CD4-positive, alpha-beta T cell (primary cell): ENCODE results near the gene XRRA1. TPM values are rescaled to one million over a fixed set of nuclear protein-coding genes. Genes with fewer than 3 reads are reported as not detected.

Experiments
- ATAC-seq: fragments of 200-7000 bp; cut with Tn5 transposase; one replicate; pipeline ENCODE4 v1.10.0; 2022; ENCODE audit warnings: mild to moderate bottlenecking; ENCODE audit not compliant: poor library complexity
- CTCF ChIA-PET: fragments of 350-600 bp; sonication (Branson Sonifier 250); formaldehyde crosslinking; loops from one replicate; lab custom pipeline; 2021; ENCODE audit warnings: antibody characterized with exemption, inconsistent platforms; lab: Charles Lee
- POLR2A ChIA-PET: fragments of 350-600 bp; sonication (Branson Sonifier 250); formaldehyde crosslinking; loops from one replicate; lab custom pipeline; 2021; ENCODE audit warnings: antibody characterized with exemption, inconsistent platforms; lab: Charles Lee
- DNase-seq, 14 experiments: peaks; one replicate each; pipeline ENCODE4 v3.0.0-alpha.2; 2013 to 2020; ENCODE audit warnings: mixed read lengths in 2 of 14
- H3K27ac ChIP-seq, 2 donors: one replicate each; pipeline versions ENCODE4 v1.5.1 to v1.7.0; 2013; ENCODE audit warnings: low read length in 2 of 2, low read depth in 1 of 2, mild to moderate bottlenecking in 1 of 2
- H3K27me3 ChIP-seq, 2 experiments: 1 replicate in 1 of 2; 2 replicates in 1 of 2; pipeline versions ENCODE4 v1.6.1 to v1.7.0; 2013; ENCODE audit warnings: low read length in 2 of 2, control low read depth in 1 of 2, mild to moderate bottlenecking in 1 of 2, moderate library complexity in 1 of 2; ENCODE audit not compliant: insufficient read depth in 2 of 2, control insufficient read depth in 1 of 2
- H3K36me3 ChIP-seq: one replicate; pipeline ENCODE4 v1.6.1; 2013; ENCODE audit warnings: low read length, control low read depth; ENCODE audit not compliant: insufficient read depth
- H3K4me1 ChIP-seq: one replicate; pipeline ENCODE4 v1.6.1; 2013; ENCODE audit warnings: low read length, control low read depth; ENCODE audit not compliant: insufficient read depth
- H3K4me3 ChIP-seq: one replicate; pipeline ENCODE4 v1.5.1; 2013; ENCODE audit warnings: mild to moderate bottlenecking, low read length, moderate library complexity
- H3K9me3 ChIP-seq, 2 experiments: 1 replicate in 1 of 2; 2 replicates in 1 of 2; pipeline versions ENCODE4 v1.6.1 to v1.7.0; 2013; ENCODE audit warnings: low read length in 2 of 2, mild to moderate bottlenecking in 2 of 2, control low read depth in 1 of 2, moderate library complexity in 1 of 2; ENCODE audit not compliant: control insufficient read depth in 1 of 2, insufficient read depth in 1 of 2
- H3K27ac Mint-ChIP-seq: one replicate; pipeline ENCODE4 v1.8.0; 2020; ENCODE audit warnings: mixed read lengths
- H3K27me3 Mint-ChIP-seq: one replicate; pipeline ENCODE4 v1.8.0; 2021; ENCODE audit warnings: mixed read lengths
- H3K36me3 Mint-ChIP-seq: one replicate; pipeline ENCODE4 v1.8.0; 2021; ENCODE audit warnings: low read depth, mixed read lengths
- H3K4me1 Mint-ChIP-seq: one replicate; pipeline ENCODE4 v1.8.0; 2021; ENCODE audit warnings: low read depth, mixed read lengths
- H3K4me3 Mint-ChIP-seq: one replicate; pipeline ENCODE4 v1.8.0; 2020; ENCODE audit warnings: mild to moderate bottlenecking, mixed read lengths
- H3K9me3 Mint-ChIP-seq: one replicate; pipeline ENCODE4 v1.8.0; 2020; ENCODE audit warnings: mixed read lengths
- intact Hi-C, 2 experiments: fragments of 100-400 bp; cut with DNase I in 1 of 2; cut with micrococcal nuclease in 1 of 2; formaldehyde crosslinking; loops; one replicate each; pipeline versions ENCODE4 v1.15.1 to v1.9.0; 2023 to 2025; cut with DNase I, micrococcal nuclease
- total RNA-seq, 174 experiments: library from RNA in 2 of 174; stranded (reverse) in 2 of 174; gene quantifications; one replicate each; pipeline ENCODE4 v1.2.3 and lab custom pipeline; 2021 to 2026
- TF ChIP-seq, protein P1 (sequence below): fragments of 200-600 bp; IDR thresholded peaks from one replicate; pipeline ENCODE4 v1.8.0; 2022; ENCODE audit warnings: antibody characterized with exemption, mild to moderate bottlenecking

XRRA1 gene
- total RNA-seq, 2 experiments from 2014 or later: 12.2 to 12.5 TPM

- H3K27me3 ChIP-seq: no peaks in the 10 kb centered on the region
- POLR2A ChIA-PET: no interaction called here
- CTCF ChIA-PET: no interaction called here
- Mint-ChIP-seq H3K4me1 (peaks cover 9% of the 10 kb centered on the region), H3K9me3 (no peaks in the 10 kb centered on the region), H3K4me3 (no peak overlapping the region), H3K27ac (no peak overlapping the region), H3K27me3 (no peaks in the 10 kb centered on the region), H3K36me3 (peaks cover 71% of the 10 kb centered on the region)
- ATAC-seq (no peak), DNase-seq (no peak)
- intact Hi-C loops: no loop called here
- H3K36me3 ChIP-seq: peaks cover 47% of the 10 kb centered on the region
- no peak overlapping the region for H3K27ac ChIP-seq
- no peak overlapping the region for H3K4me3 ChIP-seq
- TF ChIP-seq, protein P1, sequence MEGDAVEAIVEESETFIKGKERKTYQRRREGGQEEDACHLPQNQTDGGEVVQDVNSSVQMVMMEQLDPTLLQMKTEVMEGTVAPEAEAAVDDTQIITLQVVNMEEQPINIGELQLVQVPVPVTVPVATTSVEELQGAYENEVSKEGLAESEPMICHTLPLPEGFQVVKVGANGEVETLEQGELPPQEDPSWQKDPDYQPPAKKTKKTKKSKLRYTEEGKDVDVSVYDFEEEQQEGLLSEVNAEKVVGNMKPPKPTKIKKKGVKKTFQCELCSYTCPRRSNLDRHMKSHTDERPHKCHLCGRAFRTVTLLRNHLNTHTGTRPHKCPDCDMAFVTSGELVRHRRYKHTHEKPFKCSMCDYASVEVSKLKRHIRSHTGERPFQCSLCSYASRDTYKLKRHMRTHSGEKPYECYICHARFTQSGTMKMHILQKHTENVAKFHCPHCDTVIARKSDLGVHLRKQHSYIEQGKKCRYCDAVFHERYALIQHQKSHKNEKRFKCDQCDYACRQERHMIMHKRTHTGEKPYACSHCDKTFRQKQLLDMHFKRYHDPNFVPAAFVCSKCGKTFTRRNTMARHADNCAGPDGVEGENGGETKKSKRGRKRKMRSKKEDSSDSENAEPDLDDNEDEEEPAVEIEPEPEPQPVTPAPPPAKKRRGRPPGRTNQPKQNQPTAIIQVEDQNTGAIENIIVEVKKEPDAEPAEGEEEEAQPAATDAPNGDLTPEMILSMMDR: no peak
- H3K4me1 ChIP-seq: no peaks in the 10 kb centered on the region
- H3K9me3 ChIP-seq: no peaks in the 10 kb centered on the region
These were observed 29.1 kb upstream of the XRRA1 start for GRCh38 chr11:74978041-74978440.

- Mint-ChIP-seq H3K36me3 (peaks cover 90% of the 10 kb centered on the region), H3K27ac (no peak overlapping the region), H3K9me3 (no peaks in the 10 kb centered on the region), H3K4me1 (peaks cover 17% of the 10 kb centered on the region), H3K4me3 (no peak overlapping the region), H3K27me3 (no peaks in the 10 kb centered on the region)
- H3K9me3 ChIP-seq: no peaks in the 10 kb centered on the region
- CTCF ChIA-PET: no interaction called here
- ATAC-seq: no peak
- peaks cover 83% of the 10 kb centered on the region for H3K36me3 ChIP-seq
- no peak overlapping the region for H3K4me3 ChIP-seq
- no peaks in the 10 kb centered on the region for H3K4me1 ChIP-seq
- DNase-seq: no peak
- no peak overlapping the region for H3K27ac ChIP-seq
- H3K27me3 ChIP-seq: no peaks in the 10 kb centered on the region
- POLR2A ChIA-PET: interaction anchor here (1.4 kb wide), 1 partner anchor 18 kb away, joined by 4 read pairs; no protein-coding TSS in a partner anchor
- intact Hi-C loops: no loop called here
- TF ChIP-seq, protein P1: no peak
These were observed 22.5 kb upstream of the XRRA1 start for GRCh38 chr11:74971424-74971823.

DNA sequence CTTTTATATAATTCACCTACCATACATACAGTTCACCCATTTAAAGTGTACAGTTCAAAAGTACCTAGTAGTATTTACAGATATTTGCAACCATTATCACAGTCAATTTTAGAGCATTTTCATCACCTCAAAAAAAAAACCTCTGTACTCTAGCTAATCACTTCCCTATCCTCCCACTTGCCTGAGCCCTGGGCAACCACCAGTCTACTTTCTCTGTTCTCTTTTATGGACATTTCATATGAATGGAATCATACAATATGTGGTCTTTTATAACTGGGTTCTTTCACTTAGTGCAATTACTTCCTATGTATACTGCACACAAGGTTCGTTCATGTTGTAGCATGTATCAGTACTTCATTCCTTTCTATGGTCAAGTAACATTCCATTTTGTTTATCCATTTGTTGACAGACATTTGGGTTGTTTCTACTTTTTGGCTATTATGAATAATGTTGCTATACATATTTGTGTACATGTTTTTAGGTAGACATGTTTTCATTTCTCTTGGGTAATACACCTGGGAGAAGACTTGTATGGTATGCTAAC is 22.0 kb upstream of the XRRA1 start:
- Mint-ChIP-seq H3K9me3 (no peaks in the 10 kb centered on the region), H3K36me3 (peaks cover 90% of the 10 kb centered on the region), H3K27ac (no peak overlapping the region), H3K4me1 (peaks cover 17% of the 10 kb centered on the region), H3K27me3 (no peaks in the 10 kb centered on the region), H3K4me3 (no peak overlapping the region)
- Histone ChIP-seq H3K27ac (no peak overlapping the region), H3K4me3 (no peak overlapping the region), H3K4me1 (no peaks in the 10 kb centered on the region), H3K36me3 (peaks cover 83% of the 10 kb centered on the region), H3K27me3 (no peaks in the 10 kb centered on the region), H3K9me3 (no peaks in the 10 kb centered on the region)
- no peak for DNase-seq
- TF ChIP-seq, protein P1: no peak
- no peak for ATAC-seq
- CTCF ChIA-PET: no interaction called here
- intact Hi-C loops: no loop called here
- POLR2A ChIA-PET: no interaction called here
